Mesendoderm (in vitro differentiated cells): ENCODE measurements around the gene TSC2.
"Not testable (repeated sequence)": the region's sequence is repeated elsewhere in the genome, so short reads cannot be mapped to it uniquely, and the experiment has no call there.

Experiments
- DNase-seq: peaks from one replicate; pipeline ENCODE4 v3.0.0; 2013
- H2AK5ac ChIP-seq: 2 replicates; pipeline ENCODE4 v1.6.1; 2013; ENCODE audit warnings: low read length, inconsistent platforms
- H2BK120ac ChIP-seq: 2 replicates; pipeline ENCODE4 v1.6.1; 2013; ENCODE audit warnings: low read depth, mild to moderate bottlenecking, low read length, moderate library complexity, mixed read lengths
- H2BK15ac ChIP-seq: replicated peaks from 2 replicates; pipeline ENCODE4 v1.6.1; 2013; ENCODE audit warnings: low read depth, mild to moderate bottlenecking, moderate library complexity
- H2BK5ac ChIP-seq: 2 replicates; pipeline ENCODE4 v1.6.1; 2013; ENCODE audit warnings: low read length, inconsistent platforms
- H3K18ac ChIP-seq: 2 replicates; pipeline ENCODE4 v1.6.1; 2013; ENCODE audit warnings: mild to moderate bottlenecking, low read length, mixed read lengths
- H3K23ac ChIP-seq: one replicate; pipeline ENCODE4 v1.6.1; 2013; ENCODE audit warnings: low read length
- H3K27ac ChIP-seq: 2 replicates; pipeline ENCODE4 v1.5.1; 2013; ENCODE audit warnings: low read depth, mild to moderate bottlenecking, inconsistent platforms, low read length, moderate library complexity
- H3K27me3 ChIP-seq: 2 replicates; pipeline ENCODE4 v1.6.1; 2013; ENCODE audit warnings: low read length, control low read depth, mild to moderate bottlenecking, inconsistent platforms; ENCODE audit not compliant: insufficient read depth, poor library complexity
- H3K36me3 ChIP-seq: 2 replicates; pipeline ENCODE4 v1.6.1; 2013; ENCODE audit warnings: low read length, inconsistent platforms; ENCODE audit not compliant: control insufficient read depth, insufficient read depth
- H3K4ac ChIP-seq: one replicate; pipeline ENCODE4 v1.6.1; 2013; ENCODE audit warnings: low read depth, mild to moderate bottlenecking, low read length, moderate library complexity
- H3K4me1 ChIP-seq: 2 replicates; pipeline ENCODE4 v1.6.1; 2013; ENCODE audit warnings: low read depth, low read length, inconsistent platforms; ENCODE audit not compliant: control insufficient read depth
- H3K4me2 ChIP-seq: 2 replicates; pipeline ENCODE4 v1.6.1; 2013; ENCODE audit warnings: low read length
- H3K4me3 ChIP-seq: 2 replicates; pipeline ENCODE4 v1.5.1; 2013; ENCODE audit warnings: mild to moderate bottlenecking, low read length
- H3K56ac ChIP-seq: one replicate; pipeline ENCODE4 v1.6.1; 2013; ENCODE audit warnings: low read length
- H3K79me1 ChIP-seq: 2 replicates; pipeline ENCODE4 v1.6.1; 2013; ENCODE audit warnings: low read length, inconsistent platforms
- H3K79me2 ChIP-seq: 2 replicates; pipeline ENCODE4 v1.6.1; 2013; ENCODE audit warnings: mild to moderate bottlenecking, low read length; ENCODE audit not compliant: control insufficient read depth, insufficient read depth
- H3K9ac ChIP-seq: 2 replicates; pipeline ENCODE4 v1.6.1; 2013; ENCODE audit warnings: low read length, inconsistent platforms
- H4K5ac ChIP-seq: one replicate; pipeline ENCODE4 v1.6.1; 2013; ENCODE audit warnings: low read length
- H4K8ac ChIP-seq: one replicate; pipeline ENCODE4 v1.6.1; 2013; ENCODE audit warnings: low read depth, mild to moderate bottlenecking, control low read depth, low read length, moderate library complexity
- WGBS: extraction: QIAGEN DNeasy Blood & Tissue Kit; methylation state at CpG from one replicate; pipeline ENCODE4 v1.1.7; 2013; ENCODE audit warnings: low lambda C conversion rate, missing lambda C conversion rate; ENCODE audit not compliant: insufficient coverage; ENCODE audit errors: extremely low coverage; 5-methylcytosine and 5-hydroxymethylcytosine counted together

Gene TSC2

DNA sequence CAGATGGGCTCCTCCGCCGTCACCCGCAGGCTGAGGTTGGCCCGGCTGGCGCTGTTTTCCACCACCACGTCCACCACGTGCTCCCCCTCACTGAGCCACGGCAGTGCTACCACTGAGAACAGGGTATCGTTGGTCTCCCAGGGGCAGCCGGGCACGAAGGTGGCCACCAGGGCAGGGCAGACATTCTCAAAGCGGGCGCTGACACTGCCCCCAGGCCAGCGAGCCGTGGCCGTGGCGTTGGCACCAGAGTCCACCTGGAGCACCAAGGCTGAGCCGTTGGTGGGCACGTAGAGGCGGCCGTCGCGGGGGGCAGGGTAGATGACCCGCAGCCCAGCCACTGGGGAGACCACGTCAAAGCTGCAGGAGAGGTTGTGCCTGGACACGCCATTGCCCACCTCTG, 66.4 kb downstream of the TSC2 start:
- H2BK15ac ChIP-seq, H3K27ac ChIP-seq, H3K18ac ChIP-seq, H3K27me3 ChIP-seq, H3K23ac ChIP-seq, H3K9ac ChIP-seq, DNase-seq, H3K36me3 ChIP-seq, H2BK5ac ChIP-seq, H3K4me2 ChIP-seq, H3K79me1 ChIP-seq, H4K5ac ChIP-seq, H3K56ac ChIP-seq, H3K4ac ChIP-seq, H3K4me3 ChIP-seq, H4K8ac ChIP-seq, H3K79me2 ChIP-seq, H2AK5ac ChIP-seq, H3K4me1 ChIP-seq, H2BK120ac ChIP-seq: not testable (repeated sequence)
- WGBS, result no CpG with 5 or more reads among the region's 26 CpGs

DNA sequence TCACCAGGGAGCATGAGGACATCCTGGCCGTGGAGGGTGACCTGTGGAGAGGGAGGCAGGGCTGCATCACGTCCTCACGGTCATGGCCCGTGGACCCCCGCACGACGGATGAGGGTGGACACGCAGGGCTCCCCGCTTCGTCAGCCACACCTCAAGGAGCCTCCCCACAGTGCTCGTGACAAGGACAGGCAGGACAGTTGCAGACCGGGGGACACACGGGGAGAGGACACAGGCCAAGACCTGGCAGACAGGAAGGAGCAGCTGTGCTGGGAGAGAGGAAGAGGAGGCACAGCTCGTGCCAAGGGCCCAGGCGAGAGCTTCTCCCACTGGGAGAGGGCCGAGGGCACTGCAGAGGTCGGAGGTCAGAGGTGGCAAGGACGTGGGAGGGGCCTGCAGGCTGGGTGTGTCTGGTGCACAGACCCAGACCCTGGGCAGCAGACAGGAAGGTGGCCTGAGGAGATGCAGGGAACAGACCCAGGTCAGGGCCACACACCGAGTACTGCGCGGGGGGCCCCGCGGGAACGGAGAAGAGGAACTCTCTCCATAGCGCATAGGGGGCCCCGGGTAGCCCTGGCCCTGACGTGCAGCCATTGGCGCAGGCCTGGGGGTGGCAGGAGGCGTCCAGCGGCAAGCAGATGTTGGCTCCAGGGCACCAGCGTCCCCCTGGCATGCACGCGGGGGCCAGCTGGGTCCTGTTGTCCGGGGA, 67.3 kb downstream of the TSC2 start:
- not testable (repeated sequence) for H3K79me2 ChIP-seq, H2BK5ac ChIP-seq, H3K4me1 ChIP-seq, H3K9ac ChIP-seq, H2BK15ac ChIP-seq, DNase-seq, H3K4me3 ChIP-seq, H3K79me1 ChIP-seq, H3K36me3 ChIP-seq, H3K18ac ChIP-seq, H3K56ac ChIP-seq, H3K23ac ChIP-seq, H2AK5ac ChIP-seq, H4K8ac ChIP-seq, H3K27me3 ChIP-seq, H2BK120ac ChIP-seq, H3K27ac ChIP-seq, H4K5ac ChIP-seq, H3K4me2 ChIP-seq, H3K4ac ChIP-seq
- no CpG with 5 or more reads among the region's 34 CpGs for WGBS

DNA sequence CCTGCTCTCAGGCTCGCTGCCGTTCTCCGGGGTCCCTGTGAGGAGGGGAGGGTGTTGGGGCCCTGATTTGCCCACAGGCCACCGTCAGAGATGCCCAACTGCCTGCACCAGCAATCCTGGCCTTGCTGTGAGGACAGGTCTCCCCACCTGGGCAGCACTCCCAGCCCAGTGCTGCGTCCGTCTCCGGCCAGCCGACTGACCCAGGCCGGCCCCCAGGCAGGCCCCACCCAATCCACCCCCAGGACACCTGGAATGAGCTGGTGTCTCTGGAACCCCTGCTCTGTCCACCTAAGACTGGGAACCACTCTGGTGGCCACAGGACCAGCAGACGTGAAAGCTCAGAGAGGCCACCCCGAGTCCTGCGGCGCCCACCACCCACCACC, 67.8 kb downstream of the TSC2 start:
- no peaks in the 10 kb centered on the region for H3K36me3 ChIP-seq
- no peak overlapping the region for H3K4me3 ChIP-seq
- no peak overlapping the region for H3K23ac ChIP-seq
- no peak overlapping the region for H2BK5ac ChIP-seq
- no peak overlapping the region for H3K18ac ChIP-seq
- no peak for DNase-seq
- no peak overlapping the region for H3K9ac ChIP-seq
- no peak overlapping the region for H4K8ac ChIP-seq
- no peak overlapping the region for H3K4ac ChIP-seq
- no peak overlapping the region for H4K5ac ChIP-seq
- H2BK120ac ChIP-seq, result no peak overlapping the region
- no peaks in the 10 kb centered on the region for H3K4me1 ChIP-seq
- H2AK5ac ChIP-seq, result no peak overlapping the region
- no peak overlapping the region for H2BK15ac ChIP-seq
- H3K27ac ChIP-seq, result no peak overlapping the region
- no peak overlapping the region for H3K56ac ChIP-seq
- H3K79me1 ChIP-seq, result no peaks in the 10 kb centered on the region
- no CpG with 5 or more reads among the region's 13 CpGs for WGBS
- H3K4me2 ChIP-seq, result no peak overlapping the region
- H3K79me2 ChIP-seq, result no peaks in the 10 kb centered on the region
- H3K27me3 ChIP-seq, result no peaks in the 10 kb centered on the region

GRCh38 chr16:2116428-2116827, 68.6 kb downstream of the TSC2 start:
- H3K56ac ChIP-seq, H3K27ac ChIP-seq, H4K8ac ChIP-seq, H2BK5ac ChIP-seq, H3K79me1 ChIP-seq, H3K4me1 ChIP-seq, H3K27me3 ChIP-seq, H3K36me3 ChIP-seq, H3K4ac ChIP-seq, H3K18ac ChIP-seq, H4K5ac ChIP-seq, DNase-seq, H2BK120ac ChIP-seq, H3K79me2 ChIP-seq, H3K23ac ChIP-seq, H3K4me3 ChIP-seq, H3K4me2 ChIP-seq, H2BK15ac ChIP-seq, H3K9ac ChIP-seq, H2AK5ac ChIP-seq: not testable (repeated sequence)
- no CpG with 5 or more reads among the region's 24 CpGs for WGBS

DNA sequence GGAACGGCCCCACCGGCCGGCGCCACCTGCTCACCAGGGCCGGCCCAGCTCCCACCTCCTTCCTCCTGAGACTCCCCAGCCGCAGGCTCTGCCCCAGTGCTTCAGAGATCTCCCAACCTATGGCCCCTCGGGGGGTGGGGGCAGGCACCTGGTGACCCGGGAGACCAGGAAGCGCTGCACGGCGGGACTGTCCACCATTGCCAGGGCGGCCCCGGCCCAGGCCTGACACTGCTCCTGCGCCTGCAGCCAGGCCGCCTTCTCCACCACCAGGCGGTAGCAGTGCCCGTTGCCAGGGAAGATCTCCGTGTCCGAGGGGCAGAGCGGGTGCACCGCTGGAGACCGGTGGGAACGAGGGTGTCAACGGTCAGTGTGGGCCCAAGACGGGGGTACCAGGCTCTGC, 69.6 kb downstream of the TSC2 start:
- not testable (repeated sequence) for H3K4me3 ChIP-seq, H3K4me1 ChIP-seq
- no CpG with 5 or more reads among the region's 25 CpGs for WGBS

More for the DNA sequence above, 69.6 kb downstream of the TSC2 start:
- H4K8ac ChIP-seq, H2AK5ac ChIP-seq, H2BK120ac ChIP-seq, H3K79me1 ChIP-seq, H3K18ac ChIP-seq, H3K27ac ChIP-seq, H3K79me2 ChIP-seq, H3K9ac ChIP-seq, H3K36me3 ChIP-seq, H2BK5ac ChIP-seq, H2BK15ac ChIP-seq, H3K4me2 ChIP-seq, H4K5ac ChIP-seq, DNase-seq, H3K4ac ChIP-seq, H3K56ac ChIP-seq, H3K27me3 ChIP-seq, H3K23ac ChIP-seq: not testable (repeated sequence)
